Activated T-helper 2 cell treated with anti-CD3 and anti-CD28 coated beads, Interferon-gamma antibody, Interleukin-2, Interleukin-4, amounts not matched to agents 10 μg/mL and 5 μg/mL and 100 μg/mL, durations not matched to agents 14 hours and 24 hours and 36 hours (primary cell): ENCODE results near the gene FLVCR2. TPM values are rescaled to one million over a fixed set of nuclear protein-coding genes. Genes with fewer than 3 reads are reported as not detected.

Source experiments
- DNase-seq: peaks from one replicate; pipeline ENCODE4 v3.0.0; 2021; ENCODE audit warnings: low spot score
- H3K27ac Mint-ChIP-seq: one replicate; pipeline ENCODE4 v1.8.0; 2021; ENCODE audit warnings: mixed read lengths
- H3K27me3 Mint-ChIP-seq: one replicate; pipeline ENCODE4 v1.8.0; 2021; ENCODE audit warnings: low read depth, mixed read lengths
- H3K36me3 Mint-ChIP-seq: one replicate; pipeline ENCODE4 v1.8.0; 2021; ENCODE audit warnings: low read depth, mixed read lengths
- H3K4me1 Mint-ChIP-seq: one replicate; pipeline ENCODE4 v1.8.0; 2021; ENCODE audit warnings: low read depth, mixed read lengths
- H3K4me3 Mint-ChIP-seq: one replicate; pipeline ENCODE4 v1.8.0; 2021; ENCODE audit warnings: low read depth, mild to moderate bottlenecking, moderate library complexity, mixed read lengths
- H3K9me3 Mint-ChIP-seq: one replicate; pipeline ENCODE4 v1.8.0; 2021; ENCODE audit warnings: mixed read lengths
- intact Hi-C: fragments of 100-400 bp; cut with micrococcal nuclease; formaldehyde crosslinking; loops from one replicate; pipeline ENCODE4 v1.15.1; 2023
- total RNA-seq: library from RNA; stranded (reverse); gene quantifications from 2 replicates; pipeline ENCODE4 v1.2.3, GENCODE V29; 2022

Gene FLVCR2
- total RNA-seq, 1 donor from 2014 or later, result 3.2 TPM

GRCh38 chr14:75648066-75648838 is 69.8 kb downstream of the FLVCR2 start:
- intact Hi-C loops, result no loop called here
- Mint-ChIP-seq H3K27me3 (no peaks in the 10 kb centered on the region), H3K4me1 (no peaks in the 10 kb centered on the region), H3K4me3 (no peak overlapping the region), H3K9me3 (no peaks in the 10 kb centered on the region), H3K36me3 (peaks cover 47% of the 10 kb centered on the region), H3K27ac (no peak overlapping the region)
- DNase-seq, result no peak

DNA sequence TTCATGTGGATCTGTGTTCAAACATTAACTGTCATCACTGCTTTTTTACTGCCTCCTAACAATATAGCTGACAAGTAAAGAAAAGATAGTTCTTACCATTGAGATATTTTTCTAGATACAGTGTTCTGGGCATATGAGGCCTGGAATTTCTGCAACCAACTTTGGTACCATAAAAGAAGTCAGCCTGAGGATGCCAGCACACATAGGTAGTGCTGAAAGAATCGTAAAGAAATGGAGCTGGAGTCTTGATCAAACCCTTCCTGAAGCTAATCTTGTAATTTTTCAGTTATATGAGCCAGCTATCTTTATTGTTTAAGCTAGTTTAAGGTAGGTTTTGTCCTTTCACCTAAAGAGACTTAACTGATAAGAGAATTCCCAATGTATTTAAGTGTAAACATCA is 70.9 kb downstream of the FLVCR2 start:
- H3K27me3 Mint-ChIP-seq, result no peaks in the 10 kb centered on the region
- H3K9me3 Mint-ChIP-seq, result no peaks in the 10 kb centered on the region
- intact Hi-C loops, result no loop called here
- no peak for DNase-seq
- H3K4me3 Mint-ChIP-seq, result no peak overlapping the region
- H3K27ac Mint-ChIP-seq, result no peak overlapping the region
- peaks cover 56% of the 10 kb centered on the region for H3K36me3 Mint-ChIP-seq
- peaks cover 2% of the 10 kb centered on the region for H3K4me1 Mint-ChIP-seq

GRCh38 chr14:75649773-75650172 is 71.4 kb downstream of the FLVCR2 start:
- DNase-seq, result no peak
- Mint-ChIP-seq H3K36me3 (peaks cover 59% of the 10 kb centered on the region), H3K9me3 (no peaks in the 10 kb centered on the region), H3K4me3 (no peak overlapping the region), H3K27ac (no peak overlapping the region), H3K4me1 (peaks cover 2% of the 10 kb centered on the region), H3K27me3 (no peaks in the 10 kb centered on the region)
- intact Hi-C loops, result loop anchor here (5.0 kb wide), 1 partner anchor 162 kb away; no protein-coding TSS in a partner anchor

- H3K9me3 Mint-ChIP-seq, result no peaks in the 10 kb centered on the region
- H3K4me3 Mint-ChIP-seq, result no peak overlapping the region
- peaks cover 64% of the 10 kb centered on the region for H3K36me3 Mint-ChIP-seq
- peaks cover 2% of the 10 kb centered on the region for H3K4me1 Mint-ChIP-seq
- intact Hi-C loops, result loop anchor here (5.0 kb wide), 1 partner anchor 163 kb away; no protein-coding TSS in a partner anchor
- H3K27me3 Mint-ChIP-seq, result no peaks in the 10 kb centered on the region
- no peak for DNase-seq
- H3K27ac Mint-ChIP-seq, result no peak overlapping the region
These were observed 72.0 kb downstream of the FLVCR2 start for GRCh38 chr14:75650253-75651058.

DNA sequence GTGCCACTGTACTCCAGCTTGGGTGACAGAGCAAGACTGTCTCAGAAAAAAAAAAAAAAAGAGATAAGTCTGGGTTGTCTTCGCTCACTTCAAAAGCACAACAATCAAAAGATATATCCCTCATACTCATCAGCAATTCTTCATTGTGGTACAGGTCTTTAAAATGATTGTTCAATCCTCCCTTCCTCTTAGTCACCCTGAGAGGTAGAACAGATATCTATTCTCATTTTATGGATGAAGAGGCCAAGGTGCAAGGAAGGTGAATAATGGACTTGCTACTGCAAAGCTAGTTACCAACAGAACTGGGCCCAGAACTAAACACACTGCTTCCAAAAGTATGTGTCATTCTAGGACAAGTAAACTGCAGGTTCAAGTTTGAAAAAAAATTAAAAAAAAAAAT is 75.1 kb downstream of the FLVCR2 start:
- Mint-ChIP-seq H3K4me1 (peaks cover 10% of the 10 kb centered on the region), H3K27me3 (no peaks in the 10 kb centered on the region), H3K9me3 (no peaks in the 10 kb centered on the region), H3K27ac (no peak overlapping the region), H3K4me3 (no peak overlapping the region), H3K36me3 (peaks cover 69% of the 10 kb centered on the region)
- no peak for DNase-seq
- intact Hi-C loops, result loop anchor here (5.0 kb wide), 1 partner anchor 166 kb away; no protein-coding TSS in a partner anchor

DNA sequence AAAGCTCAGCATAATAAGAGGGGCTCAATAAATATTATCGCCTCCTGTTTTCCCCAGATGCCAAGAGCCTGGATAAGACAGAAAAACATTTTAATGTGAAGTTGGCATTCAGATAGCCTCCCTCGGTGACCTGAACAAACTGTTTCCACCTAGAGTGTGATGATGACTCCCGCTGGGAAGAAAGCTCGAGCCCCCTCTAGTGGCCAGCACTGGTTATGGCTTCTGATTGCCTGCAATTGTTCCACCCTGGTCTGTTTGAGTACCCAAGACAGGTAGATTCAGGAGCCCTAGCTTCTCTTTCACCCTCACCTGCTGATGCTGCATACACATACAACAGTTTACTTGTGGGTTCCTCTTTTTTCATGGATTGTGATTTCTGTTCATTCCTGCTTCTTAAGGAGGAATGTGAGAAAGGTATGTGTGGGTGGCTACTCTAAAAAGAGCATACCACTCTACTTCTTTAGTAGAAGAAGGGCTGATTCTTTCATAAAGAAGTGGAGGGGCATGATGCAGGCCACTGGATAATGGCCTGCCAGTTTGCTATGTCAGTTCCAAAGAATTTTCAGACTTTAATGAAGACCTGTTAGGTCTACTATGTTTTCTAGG is 75.8 kb downstream of the FLVCR2 start:
- H3K27me3 Mint-ChIP-seq, result no peaks in the 10 kb centered on the region
- peak overlapping the region; percentile 53 for H3K27ac Mint-ChIP-seq
- H3K36me3 Mint-ChIP-seq, result peaks cover 65% of the 10 kb centered on the region
- intact Hi-C loops, result loop anchor here (1.0 to 5.0 kb wide), 3 partner anchors 77 to 347 kb away; no protein-coding TSS in a partner anchor
- no peak overlapping the region for H3K4me3 Mint-ChIP-seq
- peaks cover 14% of the 10 kb centered on the region for H3K4me1 Mint-ChIP-seq
- H3K9me3 Mint-ChIP-seq, result no peaks in the 10 kb centered on the region
- DNase-seq, result peak; percentile 69

DNA sequence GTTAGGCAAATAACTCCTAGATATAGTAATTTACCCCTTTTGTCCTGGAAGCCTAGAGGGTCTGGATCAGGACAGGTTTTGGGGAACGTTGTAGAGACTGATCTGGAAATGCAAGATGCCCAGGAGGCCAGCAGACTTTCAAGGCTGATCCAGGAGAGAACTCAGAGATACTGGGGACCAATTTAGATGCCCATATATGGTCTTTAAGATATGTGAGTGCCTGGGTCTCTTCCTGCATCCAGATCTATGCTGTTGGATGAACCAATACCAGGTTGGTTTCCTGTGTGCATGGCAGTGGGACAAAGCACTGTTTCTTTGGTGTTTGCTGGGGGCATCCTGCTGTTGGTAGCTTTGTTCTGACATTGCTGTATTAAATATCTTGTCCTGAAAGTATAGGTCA is 76.8 kb downstream of the FLVCR2 start:
- peaks cover 19% of the 10 kb centered on the region for H3K4me1 Mint-ChIP-seq
- H3K36me3 Mint-ChIP-seq, result peaks cover 55% of the 10 kb centered on the region
- no peaks in the 10 kb centered on the region for H3K27me3 Mint-ChIP-seq
- intact Hi-C loops, result no loop called here
- H3K4me3 Mint-ChIP-seq, result no peak overlapping the region
- no peak for DNase-seq
- H3K9me3 Mint-ChIP-seq, result no peaks in the 10 kb centered on the region
- no peak overlapping the region for H3K27ac Mint-ChIP-seq

DNA sequence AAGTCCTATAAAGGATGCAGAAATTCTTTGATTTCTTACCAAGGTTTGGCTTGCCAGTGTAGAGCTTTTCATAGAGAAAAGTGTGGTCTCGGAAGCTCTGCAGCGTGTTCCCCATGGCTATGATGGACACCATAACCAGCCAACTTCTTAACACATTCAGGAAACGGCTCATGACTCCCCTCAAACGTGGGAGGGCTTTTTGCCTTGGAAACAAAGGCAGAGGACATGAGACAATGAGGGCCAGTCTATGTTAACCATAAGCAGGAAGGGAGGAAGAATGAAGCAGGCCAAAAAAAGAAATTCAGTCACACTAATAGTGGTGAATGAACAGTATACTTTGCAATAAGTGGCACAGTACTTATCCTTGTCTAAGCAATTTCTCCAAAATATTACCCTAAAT is 78.9 kb downstream of the FLVCR2 start:
- Mint-ChIP-seq H3K27me3 (no peaks in the 10 kb centered on the region), H3K27ac (peak overlapping the region; percentile 66)

GRCh38 chr14:75658957-75659356 is 80.5 kb downstream of the FLVCR2 start:
- H3K9me3 Mint-ChIP-seq, result no peaks in the 10 kb centered on the region
- no peak overlapping the region for H3K4me3 Mint-ChIP-seq
- intact Hi-C loops, result no loop called here
- DNase-seq, result no peak
- H3K27me3 Mint-ChIP-seq, result no peaks in the 10 kb centered on the region
- H3K27ac Mint-ChIP-seq, result no peak overlapping the region
- H3K4me1 Mint-ChIP-seq, result peaks cover 31% of the 10 kb centered on the region
- H3K36me3 Mint-ChIP-seq, result peaks cover 27% of the 10 kb centered on the region

More for the DNA sequence above, 78.9 kb downstream of the FLVCR2 start:
- H3K36me3 Mint-ChIP-seq, result peaks cover 37% of the 10 kb centered on the region
- DNase-seq, result no peak
- peaks cover 28% of the 10 kb centered on the region for H3K4me1 Mint-ChIP-seq
- no peak overlapping the region for H3K4me3 Mint-ChIP-seq
- intact Hi-C loops, result no loop called here
- H3K9me3 Mint-ChIP-seq, result no peaks in the 10 kb centered on the region

DNA sequence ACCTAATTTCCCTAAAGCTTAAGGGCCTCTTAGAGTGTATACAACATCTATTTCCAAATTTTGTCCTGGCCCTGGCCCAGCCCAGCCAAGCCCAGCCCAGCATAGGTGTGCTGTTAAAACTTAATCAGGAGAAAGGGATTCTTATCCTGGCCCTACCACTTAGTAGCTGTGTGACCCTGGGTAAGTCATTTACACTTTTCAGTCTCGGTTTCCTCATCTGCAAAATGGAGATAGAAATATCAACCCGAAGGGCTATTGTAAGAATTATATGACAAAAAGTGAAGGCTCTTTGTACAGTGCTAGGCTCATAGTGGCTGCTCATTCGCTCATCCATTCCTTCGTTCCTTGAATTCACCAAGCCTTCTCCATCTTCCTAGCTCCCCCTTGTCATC is 81.8 kb downstream of the FLVCR2 start:
- peaks cover 29% of the 10 kb centered on the region for H3K4me1 Mint-ChIP-seq
- peak overlapping the region; percentile 98 for H3K4me3 Mint-ChIP-seq
- no peaks in the 10 kb centered on the region for H3K27me3 Mint-ChIP-seq
- H3K36me3 Mint-ChIP-seq, result peaks cover 25% of the 10 kb centered on the region
- H3K27ac Mint-ChIP-seq, result peak overlapping the region; percentile 93
- no peaks in the 10 kb centered on the region for H3K9me3 Mint-ChIP-seq
- intact Hi-C loops, result loop anchor here (2.0 to 10.0 kb wide), 3 partner anchors 163 to 895 kb away; partner anchors contain the start of genes NEK9 and YLPM1
- no peak for DNase-seq

- H3K27me3 Mint-ChIP-seq, result no peaks in the 10 kb centered on the region
- intact Hi-C loops, result loop anchor here (2.0 to 10.0 kb wide), 3 partner anchors 164 to 896 kb away; partner anchors contain the start of genes NEK9 and YLPM1
- DNase-seq, result peak; percentile 98
- H3K36me3 Mint-ChIP-seq, result peaks cover 21% of the 10 kb centered on the region
- H3K9me3 Mint-ChIP-seq, result no peaks in the 10 kb centered on the region
- peak within 1 kb of the TSS; percentile 98 for H3K4me3 Mint-ChIP-seq
- H3K27ac Mint-ChIP-seq, result peak within 1 kb of the TSS; percentile 93
- peaks cover 29% of the 10 kb centered on the region for H3K4me1 Mint-ChIP-seq
These were observed 82.4 kb downstream of the FLVCR2 start, which contains the start of the genes ERG28 and TTLL5 for GRCh38 chr14:75660630-75661498. ERG28 (minus strand) TSS chr14:75660876; CDS start chr14:75657502, 3,374 bp downstream. TTLL5 (plus strand) TSS chr14:75661246; CDS start chr14:75663150, 1,904 bp downstream.

DNA sequence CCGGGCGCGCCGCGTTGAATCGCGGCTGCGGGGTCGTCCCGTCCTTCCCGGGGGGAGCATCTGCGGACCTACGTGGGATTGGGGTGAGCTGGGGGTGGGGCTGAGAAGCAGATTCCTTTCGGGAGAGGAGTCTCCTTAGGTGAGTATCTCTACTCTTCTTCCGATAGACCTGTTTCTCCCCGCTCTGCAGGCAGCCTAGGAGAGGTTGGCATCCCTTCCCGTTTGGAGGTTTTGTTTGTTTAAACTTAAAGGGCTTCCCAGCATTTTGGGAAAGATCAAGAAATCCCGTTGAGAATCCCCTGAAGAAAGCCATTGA is 83.0 kb downstream of the FLVCR2 start:
- intact Hi-C loops, result loop anchor here (2.0 to 10.0 kb wide), 3 partner anchors 165 to 897 kb away; partner anchors contain the start of genes NEK9 and YLPM1
- H3K27me3 Mint-ChIP-seq, result no peaks in the 10 kb centered on the region

More for the DNA sequence above, 83.0 kb downstream of the FLVCR2 start:
- no peaks in the 10 kb centered on the region for H3K9me3 Mint-ChIP-seq
- peaks cover 29% of the 10 kb centered on the region for H3K4me1 Mint-ChIP-seq
- H3K27ac Mint-ChIP-seq, result peak overlapping the region; percentile 93
- DNase-seq, result no peak
- peak overlapping the region; percentile 98 for H3K4me3 Mint-ChIP-seq
- peaks cover 17% of the 10 kb centered on the region for H3K36me3 Mint-ChIP-seq
